HepG2 (cell line): Measurements from ENCODE around the gene STX7. TPM values are rescaled to one million over a fixed set of nuclear protein-coding genes. Genes with fewer than 3 reads are reported as not detected.

Experiments used
- ATAC-seq: fragments of 200-7000 bp; cut with Tn5 transposase; 3 replicates; pipeline ENCODE4 v1.9.1; 2020; ENCODE audit warnings: mild to moderate bottlenecking, moderate library complexity
- Bru-seq: library from RNA; stranded (reverse); fragments of 400-500 nt; gene quantifications from one replicate; lab custom pipeline; 2021; lab: Mats Ljungman, UMichigan
- BruChase-seq, 2 experiments: library from RNA; stranded (reverse); fragments of 400-500 nt; gene quantifications; one replicate each; lab custom pipeline; 2021; lab: Mats Ljungman, UMichigan
- BruUV-seq: library from RNA; stranded (reverse); fragments of 400-500 nt; replicated peaks from 2 replicates; lab custom pipeline; 2021; lab: Mats Ljungman, UMichigan
- CTCF ChIA-PET: fragments of 300-600 bp; formaldehyde crosslinking; extraction: SDS; loops from one replicate; lab custom pipeline; 2021; ENCODE audit warnings: low total read pairs, inconsistent platforms, low intra/inter-chr PET ratio; lab: Yijun Ruan, JAX
- POLR2A ChIA-PET: fragments of 350-600 bp; sonication (Branson Sonifier 250); formaldehyde crosslinking; loops from one replicate; lab custom pipeline; 2020; ENCODE audit warnings: antibody characterized with exemption, inconsistent platforms; lab: Yijun Ruan, JAX
- DNase-seq: peaks from one replicate; pipeline ENCODE4 v3.0.0-alpha.2; 2015; ENCODE audit warnings: low spot score
- FAIRE-seq: peaks from 3 replicates; lab custom pipeline; 2011; peaks lifted over from hg19 to GRCh38; lab: Jason Lieb, UNC
- H2AFZ ChIP-seq: one replicate; pipeline ENCODE4 v1.6.1; 2011; ENCODE audit warnings: low read length, inconsistent platforms
- H3K27ac ChIP-seq: fragments of 300-600 bp; 3 replicates; pipeline ENCODE4 v1.8.0; 2011; ENCODE audit warnings: mixed run types, mild to moderate bottlenecking, mixed read lengths, low read length, inconsistent platforms; ENCODE audit not compliant: insufficient read depth; ENCODE audit errors: extremely low read length
- H3K27me3 ChIP-seq, 2 experiments: fragments of 200-600 bp in 1 of 2; 2 replicates in 1 of 2; 3 replicates in 1 of 2; pipeline versions ENCODE4 v1.6.0 to v1.8.0; 2011; ENCODE audit warnings: low read length in 2 of 2, mild to moderate bottlenecking in 2 of 2, moderate library complexity in 2 of 2, inconsistent platforms in 1 of 2; ENCODE audit not compliant: insufficient read depth in 2 of 2, control insufficient read depth in 1 of 2
- H3K36me3 ChIP-seq, 2 experiments: fragments of 200-600 bp in 1 of 2; replicated peaks in 1 of 2; 2 replicates in 1 of 2; 3 replicates in 1 of 2; pipeline versions ENCODE4 v1.5.1 to v1.8.0; 2011; ENCODE audit warnings: low read length in 2 of 2, inconsistent platforms in 1 of 2; ENCODE audit not compliant: insufficient read depth in 2 of 2, control insufficient read depth in 1 of 2
- H3K4me1 ChIP-seq: 2 replicates; pipeline ENCODE4 v1.5.1; 2012; ENCODE audit warnings: low read length, inconsistent platforms; ENCODE audit not compliant: insufficient read depth
- H3K4me2 ChIP-seq: 2 replicates; pipeline ENCODE4 v1.6.0; 2011; ENCODE audit warnings: low read depth, low read length, inconsistent platforms
- H3K4me3 ChIP-seq, 3 experiments: fragments of 200-600 bp in 1 of 3; sonication (generic), shearing (Covaris generic) in 1 of 3; replicated peaks in 1 of 3; 2 replicates each; pipeline ENCODE4 v1.5.1; 2011 to 2016; ENCODE audit warnings: low read length in 3 of 3, inconsistent platforms in 2 of 3, low read depth in 2 of 3, mild to moderate bottlenecking in 2 of 3, control low read depth in 1 of 3, mixed read lengths in 1 of 3; ENCODE audit not compliant: insufficient read depth in 1 of 3
- H3K79me2 ChIP-seq: one replicate; pipeline ENCODE4 v1.6.1; 2011; ENCODE audit warnings: low read length, inconsistent platforms; ENCODE audit not compliant: insufficient read depth
- H3K9ac ChIP-seq: 2 replicates; pipeline ENCODE4 v1.6.0; 2011; ENCODE audit warnings: mild to moderate bottlenecking, low read depth, low read length, inconsistent platforms; ENCODE audit not compliant: insufficient read depth
- H3K9me3 ChIP-seq: 2 replicates; pipeline ENCODE4 v1.5.1; 2012; ENCODE audit warnings: mild to moderate bottlenecking, low read length
- H4K20me1 ChIP-seq: 2 replicates; pipeline ENCODE4 v1.6.0; 2011; ENCODE audit warnings: inconsistent platforms, mild to moderate bottlenecking, low read length, moderate library complexity; ENCODE audit not compliant: insufficient read depth
- ARNT ChIP-seq: fragments of 450-650 bp; IDR thresholded peaks from 2 replicates; pipeline ENCODE4 v1.6.1; 2017
- FOSL2 ChIP-seq: sonication (generic); formaldehyde crosslinking; IDR thresholded peaks from 2 replicates; pipeline ENCODE4 v1.4.0; 2020; ENCODE audit warnings: missing genetic modification reagents
- KLF6 ChIP-seq: IDR thresholded peaks from 2 replicates; pipeline ENCODE4 v1.8.0; 2016; ENCODE audit warnings: missing biosample characterization, missing genetic modification reagents
- MEIS1 ChIP-seq: sonication (generic); formaldehyde crosslinking; IDR thresholded peaks from 2 replicates; pipeline ENCODE4 v1.9.0; 2021; ENCODE audit warnings: mild to moderate bottlenecking, missing genetic modification reagents, moderate library complexity, borderline replicate concordance
- NBN ChIP-seq: fragments of 450-650 bp; conservative IDR thresholded peaks from 2 replicates; pipeline ENCODE4 v1.6.1; 2017
- PAWR ChIP-seq: sonication (generic); formaldehyde crosslinking; IDR thresholded peaks from 2 replicates; pipeline ENCODE4 v1.4.0; 2020; ENCODE audit warnings: missing genetic modification reagents, mild to moderate bottlenecking, borderline replicate concordance
- REXO4 ChIP-seq: sonication (generic); formaldehyde crosslinking; IDR thresholded peaks from 2 replicates; pipeline ENCODE4 v1.8.0; 2022; ENCODE audit warnings: missing genetic modification reagents, mild to moderate bottlenecking, borderline replicate concordance
- RFXANK ChIP-seq: IDR thresholded peaks from 2 replicates; pipeline ENCODE4 v1.6.1; 2016
- SP4 ChIP-seq: sonication (generic); formaldehyde crosslinking; IDR thresholded peaks from 2 replicates; pipeline ENCODE4 v1.8.1; 2023; ENCODE audit warnings: mild to moderate bottlenecking, missing genetic modification reagents
- ZFP62 ChIP-seq: sonication (generic); formaldehyde crosslinking; IDR thresholded peaks from 2 replicates; pipeline ENCODE4 v1.4.0; 2020; ENCODE audit warnings: missing genetic modification reagents
- ZNF761 ChIP-seq: sonication (generic); formaldehyde crosslinking; conservative IDR thresholded peaks from 2 replicates; pipeline ENCODE4 v1.4.0; 2020; ENCODE audit warnings: mild to moderate bottlenecking, missing genetic modification reagents
- WGBS: methylation state at CpG from one replicate; pipeline ENCODE4 v1.1.6; 2017; ENCODE audit warnings: low lambda C conversion rate; 5-methylcytosine and 5-hydroxymethylcytosine counted together
- in situ Hi-C: cut with HindIII; loops from 2 replicates; pipeline ENCODE4 v1.10.0; 2017; ENCODE audit warnings: low pct_unique_long_range_greater_than_20kb; ENCODE audit not compliant: extremely low pct_ligation_motif_present
- intact Hi-C: fragments of 100-400 bp; cut with micrococcal nuclease; formaldehyde crosslinking; loops from one replicate; pipeline ENCODE4 v1.10.0; 2022; ENCODE audit not compliant: unreplicated experiment
- long read RNA-seq, 2 experiments: library from RNA in 1 of 2; library from polyadenylated mRNA in 1 of 2; stranded (forward) in 1 of 2; unstranded in 1 of 2; transcript quantifications; one replicate each; pipeline ENCODE4 v2.0.0, GENCODE V29; 2019 to 2022
- polyA minus RNA-seq, 3 experiments: library from RNA; depleted of rRNA, polyadenylated mRNA; stranded (reverse); fragments of >200 nt; gene quantifications; 2 replicates each; pipeline ENCODE4 v1.2.3, GENCODE V29; 2011; ENCODE audit warnings: low replicate concordance in 1 of 3
- polyA plus RNA-seq, 8 experiments: library from polyadenylated mRNA; depleted of rRNA in 3 of 8; stranded (reverse) in 7 of 8; unstranded in 1 of 8; fragments of >200 nt; fragmentation: Illumina TruSeq in 4 of 8; extraction: Trizol in 4 of 8; gene quantifications; 2 replicates each; pipeline versions ENCODE4 v1.2.1 to v1.2.3, GENCODE V29; 2011 to 2016; ENCODE audit warnings: low read depth in 4 of 8, missing spikeins in 1 of 8, mixed read lengths in 1 of 8; ENCODE audit not compliant: insufficient read depth in 1 of 8
- total RNA-seq, 5 experiments: library from RNA; depleted of rRNA; stranded (reverse); fragments of >200 nt; fragmentation: Illumina TruSeq; extraction: Trizol; gene quantifications; 2 replicates each; pipeline ENCODE4 v1.2.3, GENCODE V29; 2016; ENCODE audit warnings: low read depth in 1 of 5
- TF ChIP-seq, protein P1 (sequence below): sonication (generic); formaldehyde crosslinking; IDR thresholded peaks from 2 replicates; pipeline ENCODE4 v1.5.1; 2020; ENCODE audit warnings: mild to moderate bottlenecking, missing genetic modification reagents

Gene STX7, protein sequence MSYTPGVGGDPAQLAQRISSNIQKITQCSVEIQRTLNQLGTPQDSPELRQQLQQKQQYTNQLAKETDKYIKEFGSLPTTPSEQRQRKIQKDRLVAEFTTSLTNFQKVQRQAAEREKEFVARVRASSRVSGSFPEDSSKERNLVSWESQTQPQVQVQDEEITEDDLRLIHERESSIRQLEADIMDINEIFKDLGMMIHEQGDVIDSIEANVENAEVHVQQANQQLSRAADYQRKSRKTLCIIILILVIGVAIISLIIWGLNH
- total RNA-seq (2016; rRNA removed; fragmentation: Illumina TruSeq; extraction: Trizol) = 34.7 and 40.6 TPM in 2 replicates
- total RNA-seq (2016; cell fraction: cytosol; rRNA removed; fragmentation: Illumina TruSeq; extraction: Trizol; ENCODE audit: low read depth) = 9.1 and 12.7 TPM in 2 replicates
- total RNA-seq (2016; cell fraction: insoluble cytoplasmic fraction; rRNA removed; fragmentation: Illumina TruSeq; extraction: Trizol) = 32.6 and 44.2 TPM in 2 replicates
- total RNA-seq (2016; cell fraction: membrane; rRNA removed; fragmentation: Illumina TruSeq; extraction: Trizol) = 22.3 and 24.0 TPM in 2 replicates
- 23.7 and 27.2 TPM in 2 replicates for total RNA-seq (2016; cell fraction: nucleus; rRNA removed; fragmentation: Illumina TruSeq; extraction: Trizol)
- polyA plus RNA-seq (2011; rRNA removed) = 25.1 and 28.0 TPM in 2 replicates
- polyA plus RNA-seq (2011; cell fraction: cytosol; rRNA removed) = 12.2 and 15.6 TPM in 2 replicates
- 13.1 and 15.8 TPM in 2 replicates for polyA plus RNA-seq (2011; cell fraction: nucleus; rRNA removed)
- polyA plus RNA-seq (2012) = 25.0 and 25.6 TPM in 2 replicates
- polyA plus RNA-seq (2016; cell fraction: cytosol; fragmentation: Illumina TruSeq; extraction: Trizol; ENCODE audit: low read depth) = 5.7 and 8.0 TPM in 2 replicates
- 38.6 and 40.4 TPM in 2 replicates for polyA plus RNA-seq (2016; cell fraction: insoluble cytoplasmic fraction; fragmentation: Illumina TruSeq; extraction: Trizol; ENCODE audit: low read depth)
- 9.1 and 10.4 TPM in 2 replicates for polyA plus RNA-seq (2016; cell fraction: membrane; fragmentation: Illumina TruSeq; extraction: Trizol; ENCODE audit: low read depth)
- polyA plus RNA-seq (2016; cell fraction: nucleus; fragmentation: Illumina TruSeq; extraction: Trizol; ENCODE audit: insufficient read depth, low read depth) = 18.9 and 21.3 TPM in 2 replicates
- polyA minus RNA-seq (2011; rRNA and poly(A)+ RNA removed; ENCODE audit: low replicate concordance) = 4.0 and 12.0 TPM in 2 replicates
- 22.2 and 23.8 TPM in 2 replicates for polyA minus RNA-seq (2011; cell fraction: cytosol; rRNA and poly(A)+ RNA removed)
- 88.5 and 114 TPM in 2 replicates for polyA minus RNA-seq (2011; cell fraction: nucleus; rRNA and poly(A)+ RNA removed)
- percentile 85 among the genes with signal in this experiment for Bru-seq, nascent RNA
- percentile 79 among the genes with signal in this experiment for BruChase-seq, experiment 1, labeled RNA remaining after a 6-hour chase
- percentile 83 among the genes with signal in this experiment for BruChase-seq, experiment 2, labeled RNA remaining after a 2-hour chase
- long read RNA-seq, experiment 1, full-length matches to known transcripts = 10 of 14 reads
- long read RNA-seq, experiment 1, partial matches to known transcripts = 2 of 14 reads
- long read RNA-seq, experiment 1, other reads (novel, unspliced or antisense) = 2 of 14 reads
- long read RNA-seq, experiment 2, full-length matches to known transcripts = 11 of 40 reads
- long read RNA-seq, experiment 2, partial matches to known transcripts = 3 of 40 reads
- long read RNA-seq, experiment 2, other reads (novel, unspliced or antisense) = 26 of 40 reads

DNA sequence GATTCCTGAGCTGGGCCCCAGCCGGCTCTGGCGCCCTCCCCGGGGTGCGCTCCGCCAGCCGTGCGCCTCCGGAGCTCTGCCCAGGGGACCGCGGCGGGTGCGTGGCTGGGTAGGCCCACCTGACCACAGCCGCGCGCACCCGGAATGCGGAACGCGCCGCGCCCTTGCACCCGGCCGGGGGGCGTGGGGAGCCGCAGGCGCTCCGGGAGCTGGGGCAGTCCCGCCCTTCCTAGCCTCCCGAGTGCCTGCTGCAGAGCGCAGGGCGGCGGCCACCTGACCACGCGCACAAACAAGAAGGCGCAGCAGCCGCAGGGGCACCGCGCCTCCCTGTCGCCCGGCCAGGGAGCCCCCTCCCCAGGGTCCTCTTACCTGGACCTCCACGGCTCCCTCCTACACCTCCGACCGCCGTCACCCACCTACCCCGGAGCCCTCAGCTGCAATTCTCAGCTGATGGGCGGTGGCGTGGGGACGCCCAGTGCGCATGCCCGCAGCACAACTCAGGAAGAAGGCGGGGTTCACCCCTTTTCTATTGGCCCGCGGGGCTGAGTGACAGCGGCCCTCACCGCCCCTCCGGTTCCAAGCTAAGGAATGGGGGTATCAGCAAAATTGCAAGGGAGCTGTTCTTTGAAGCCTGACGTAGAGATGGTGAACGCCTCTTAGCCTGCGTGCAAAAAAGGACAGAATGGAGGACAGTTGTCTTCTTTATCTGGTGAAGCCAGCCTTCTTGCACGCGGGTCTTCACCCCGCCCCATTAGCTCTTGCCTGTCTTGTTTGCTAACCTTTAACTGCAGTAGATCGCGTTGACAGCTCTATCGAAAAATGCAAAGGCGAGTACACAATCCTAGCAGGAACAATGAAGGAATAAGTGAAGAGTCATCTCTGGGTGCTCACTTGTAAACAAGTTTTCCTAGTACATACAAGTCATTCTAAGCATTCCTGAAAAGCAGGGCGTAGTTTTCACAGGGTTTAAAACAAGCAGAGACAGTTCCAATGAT, at the start of gene STX7:
Gene STX7 (minus strand): TSS at position 479 of the 995 bp plus-strand sequence. CDS start 9,586 bp downstream, outside the sequence.
- H3K27ac ChIP-seq = peak within 1 kb of the TSS; percentile 66
- no peaks in the 10 kb centered on the region for H3K9me3 ChIP-seq
- H3K4me1 ChIP-seq = peaks cover 28% of the 10 kb centered on the region
- FAIRE-seq (peak; percentile 64), DNase-seq (peak; percentile 91), ATAC-seq (peak; percentile 95)
- under 1% methylated on average over 29 of the region's 67 CpGs for WGBS
- H4K20me1 ChIP-seq = peaks cover 7% of the 10 kb centered on the region; the same call in 1 of the 2 replicates
- peak within 1 kb of the TSS; percentile 92 for H3K4me2 ChIP-seq
- no peaks in the 10 kb centered on the region for H3K27me3 ChIP-seq
- peak within 1 kb of the TSS; percentile 85 for H2AFZ ChIP-seq
- peaks cover 33% of the 10 kb centered on the region for H3K79me2 ChIP-seq
- H3K9ac ChIP-seq = peak within 1 kb of the TSS; percentile 76
- H3K4me3 ChIP-seq = peak within 1 kb of the TSS; percentile 82 to 89 (median 88)
- H3K36me3 ChIP-seq = peaks cover 0 to 5% of the 10 kb centered on the region in 2 experiments; a peak in 3 of 5 replicates
- ChIA-PET POLR2A (interaction anchor here (0.9 to 1.7 kb wide), 7 partner anchors 10 to 561 kb away, joined by 3 to 23 read pairs (median 7); partner anchors contain the start of genes CCN2, RPS12 and SLC18B1), CTCF (no interaction called here)
- in situ Hi-C loops (no loop called here), intact Hi-C loops (loop anchor here (5.0 to 10.0 kb wide), 3 partner anchors 299 to 1439 kb away; partner anchors contain the start of genes RPS12 and TBPL1)
- BruUV-seq = TSS peak; percentile 54
- TF ChIP-seq FOSL2 = peak; percentile 22; the same call in 1 of the 2 replicates
- TF ChIP-seq ZNF761 = peak; percentile 69; the same call in 1 of the 2 replicates
- TF ChIP-seq SP4 = peak; percentile 100
- TF ChIP-seq ARNT = no peak
- TF ChIP-seq, protein P1, sequence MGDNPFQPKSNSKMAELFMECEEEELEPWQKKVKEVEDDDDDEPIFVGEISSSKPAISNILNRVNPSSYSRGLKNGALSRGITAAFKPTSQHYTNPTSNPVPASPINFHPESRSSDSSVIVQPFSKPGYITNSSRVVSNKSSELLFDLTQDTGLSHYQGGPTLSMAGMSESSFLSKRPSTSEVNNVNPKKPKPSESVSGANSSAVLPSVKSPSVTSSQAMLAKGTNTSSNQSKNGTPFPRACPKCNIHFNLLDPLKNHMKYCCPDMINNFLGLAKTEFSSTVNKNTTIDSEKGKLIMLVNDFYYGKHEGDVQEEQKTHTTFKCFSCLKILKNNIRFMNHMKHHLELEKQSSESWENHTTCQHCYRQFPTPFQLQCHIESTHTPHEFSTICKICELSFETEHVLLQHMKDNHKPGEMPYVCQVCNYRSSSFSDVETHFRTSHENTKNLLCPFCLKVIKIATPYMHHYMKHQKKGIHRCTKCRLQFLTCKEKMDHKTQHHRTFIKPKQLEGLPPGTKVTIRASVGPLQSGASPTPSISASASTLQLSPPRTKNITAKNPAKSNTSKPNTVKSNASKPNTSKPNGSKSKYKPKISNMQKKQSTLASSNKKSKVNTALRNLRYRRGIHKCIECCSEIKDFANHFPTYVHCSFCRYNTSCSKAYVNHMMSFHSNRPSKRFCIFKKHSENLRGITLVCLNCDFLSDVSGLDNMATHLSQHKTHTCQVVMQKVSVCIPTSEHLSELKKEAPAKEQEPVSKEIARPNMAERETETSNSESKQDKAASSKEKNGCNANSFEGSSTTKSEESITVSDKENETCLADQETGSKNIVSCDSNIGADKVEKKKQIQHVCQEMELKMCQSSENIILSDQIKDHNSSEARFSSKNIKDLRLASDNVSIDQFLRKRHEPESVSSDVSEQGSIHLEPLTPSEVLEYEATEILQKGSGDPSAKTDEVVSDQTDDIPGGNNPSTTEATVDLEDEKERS (CRISPR knock-in tag) = no peak; the same call in 1 of the 2 replicates
- TF ChIP-seq REXO4 = no peak
- peak; percentile 94 for TF ChIP-seq KLF6
- peak; percentile 85 for TF ChIP-seq MEIS1 (CRISPR knock-in tag)
- TF ChIP-seq PAWR (CRISPR knock-in tag) = no peak
- TF ChIP-seq RFXANK (CRISPR knock-in tag) = no peak
- no peak for TF ChIP-seq NBN
- TF ChIP-seq ZFP62 (CRISPR knock-in tag) = no peak
